HG03060 (cell line): ENCODE results near the gene REL.
"Not testable (repeated sequence)": the region's sequence is repeated elsewhere in the genome, so short reads cannot be mapped to it uniquely, and the experiment has no call there.

Experiments
- ATAC-seq: cut with Tn5 transposase; IDR thresholded peaks from one replicate; pipeline ENCODE4 v1.9.1; 2021; ENCODE audit warnings: low read depth, moderate number of reproducible peaks; ENCODE audit not compliant: unreplicated experiment

REL gene

GRCh38 chr2:60906395-60906794 lies 25.0 kb downstream of the REL start:
- ATAC-seq = no peak

- ATAC-seq = no peak
These were observed 26.0 kb downstream of the REL start for GRCh38 chr2:60907329-60907728.

GRCh38 chr2:60925994-60926740 lies 44.8 kb downstream of the REL start:
- no peak for ATAC-seq

- ATAC-seq = no peak
These were observed 45.6 kb downstream of the REL start for GRCh38 chr2:60926741-60927552.

- ATAC-seq = not testable (repeated sequence)
These were observed 50.7 kb downstream of the REL start for GRCh38 chr2:60932061-60932460.

- no peak for ATAC-seq
These were observed 51.6 kb downstream of the REL start for GRCh38 chr2:60932954-60933353.

GRCh38 chr2:60934165-60934722 lies 52.9 kb downstream of the REL start:
- no peak for ATAC-seq

GRCh38 chr2:60936757-60937156 lies 55.4 kb downstream of the REL start:
- ATAC-seq = no peak

- ATAC-seq = no peak
These were observed 56.9 kb downstream of the REL start for GRCh38 chr2:60938301-60938700.

- no peak for ATAC-seq
These were observed 58.2 kb downstream of the REL start for GRCh38 chr2:60939622-60940021.

GRCh38 chr2:60945341-60945740 lies 64.0 kb downstream of the REL start:
- no peak for ATAC-seq

GRCh38 chr2:60947056-60947455 lies 65.7 kb downstream of the REL start:
- no peak for ATAC-seq

GRCh38 chr2:60948161-60948560 lies 66.8 kb downstream of the REL start:
- no peak for ATAC-seq

- ATAC-seq = no peak
These were observed 67.7 kb downstream of the REL start for GRCh38 chr2:60948926-60949579.

- no peak for ATAC-seq
These were observed 72.8 kb downstream of the REL start for GRCh38 chr2:60954139-60954538.

- ATAC-seq = no peak
These were observed 75.8 kb downstream of the REL start for GRCh38 chr2:60957224-60957623.

GRCh38 chr2:60957643-60958042 lies 76.3 kb downstream of the REL start:
- ATAC-seq = no peak

- no peak for ATAC-seq
These were observed 77.0 kb downstream of the REL start for GRCh38 chr2:60958361-60958760.

GRCh38 chr2:60958800-60959199 lies 77.4 kb downstream of the REL start:
- ATAC-seq = no peak

- ATAC-seq = no peak
These were observed 78.1 kb downstream of the REL start for GRCh38 chr2:60959501-60959900.

GRCh38 chr2:60960706-60961105 lies 79.3 kb downstream of the REL start:
- ATAC-seq = no peak
